Left colon (tissue), 2 donors: ENCODE measurements around the gene BOLA1. TPM values are rescaled to one million over a fixed set of nuclear protein-coding genes. Genes with fewer than 3 reads are reported as not detected.
"Not testable (repeated sequence)": the region's sequence is repeated elsewhere in the genome, so short reads cannot be mapped to it uniquely, and the experiment has no call there.

ENCODE experiments used
- ATAC-seq: fragments of 200-7000 bp; cut with Tn5 transposase; one replicate; pipeline ENCODE4 v1.9.1; 2020; ENCODE audit warnings: mild to moderate bottlenecking, moderate library complexity
- DNase-seq, 2 donors: peaks; one replicate each; pipeline ENCODE4 v3.0.0-alpha.2; 2020
- intact Hi-C, 2 donors: fragments of 100-400 bp; cut with DNase I in 1 of 2; cut with micrococcal nuclease in 1 of 2; formaldehyde crosslinking; loops; one replicate each; pipeline versions ENCODE4 v1.11.2 to v1.14.0; 2022; cut with DNase I, micrococcal nuclease
- total RNA-seq, 2 donors: library from RNA; stranded (reverse); fragmentation: NEBNext Ultra II Directional; extraction: Animal tissue kit (Norgen Biotek cat#: 25700); gene quantifications; one replicate each; pipeline ENCODE4 v1.2.1, GENCODE V29; 2021
- donor health status: DM: no; HTN: no; CAD: no.
- donor health status: DM: yes; HTN: yes; CAD: no.

Gene BOLA1
- total RNA-seq, 2 donors from 2014 or later, result 11.0 to 12.6 TPM

GRCh38 chr1:149925751-149926150, 26.4 kb downstream of the BOLA1 start:
- ATAC-seq (no peak), DNase-seq (no peak)
- intact Hi-C loops, result no loop called here

GRCh38 chr1:149926296-149926695, 26.9 kb downstream of the BOLA1 start:
- intact Hi-C loops, result no loop called here
- ATAC-seq (no peak), DNase-seq (no peak)

GRCh38 chr1:149927056-149927562, 27.7 kb downstream of the BOLA1 start:
- DNase-seq, result no peak
- intact Hi-C loops, result no loop called here
- no peak for ATAC-seq

- ATAC-seq, result peak; percentile 84
- DNase-seq, result peak; percentile 95 to 98
- intact Hi-C loops, result no loop called here
These were observed 28.4 kb downstream of the BOLA1 start, which contains the start of gene SF3B4 for GRCh38 chr1:149927563-149928400. Gene SF3B4 (minus strand): TSS chr1:149927803. CDS start chr1:149927759, 44 bp downstream.

- intact Hi-C loops, result no loop called here
- DNase-seq (no peak), ATAC-seq (no peak)
These were observed 29.0 kb downstream of the BOLA1 start for GRCh38 chr1:149928401-149928724.

- intact Hi-C loops, result no loop called here
- ATAC-seq, result no peak
These were observed 30.5 kb downstream of the BOLA1 start for GRCh38 chr1:149929856-149930255.

GRCh38 chr1:149931212-149931790, 31.9 kb downstream of the BOLA1 start:
- intact Hi-C loops, result no loop called here
- DNase-seq (no peak), ATAC-seq (no peak)

More at GRCh38 chr1:149929856-149930255, 30.5 kb downstream of the BOLA1 start:
- DNase-seq, result no peak

- peak in 1 of 2 donors; percentile 54 for DNase-seq
- intact Hi-C loops, result no loop called here
- ATAC-seq, result peak; percentile 49
These were observed 33.1 kb downstream of the BOLA1 start for GRCh38 chr1:149932474-149932873.

- ATAC-seq, result no peak
- DNase-seq, result no peak
- intact Hi-C loops, result no loop called here
These were observed 33.8 kb downstream of the BOLA1 start for GRCh38 chr1:149933208-149933607.

- intact Hi-C loops, result no loop called here
- DNase-seq, result no peak
- no peak for ATAC-seq
These were observed 35.0 kb downstream of the BOLA1 start for GRCh38 chr1:149934356-149934755.

GRCh38 chr1:149936170-149936991, 37.0 kb downstream of the BOLA1 start, which contains the start of gene MTMR11:
Gene MTMR11 (minus strand): TSS chr1:149936879. CDS start chr1:149936647, 232 bp downstream.
- peak; percentile 67 for ATAC-seq
- peak; percentile 63 to 67 for DNase-seq
- intact Hi-C loops, result no loop called here

- intact Hi-C loops, result no loop called here
- peak; percentile 55 for ATAC-seq
- DNase-seq, result peak; percentile 54 to 77
These were observed 37.8 kb downstream of the BOLA1 start for GRCh38 chr1:149936992-149937705.

- DNase-seq (no peak), ATAC-seq (no peak)
- intact Hi-C loops, result no loop called here
These were observed 38.4 kb downstream of the BOLA1 start for GRCh38 chr1:149937759-149938158.

GRCh38 chr1:149938668-149939003, 39.3 kb downstream of the BOLA1 start:
- intact Hi-C loops, ATAC-seq, DNase-seq: not testable (repeated sequence)

- ATAC-seq, result no peak
- DNase-seq, result no peak
- intact Hi-C loops, result no loop called here
These were observed 41.1 kb downstream of the BOLA1 start for GRCh38 chr1:149940427-149940826.

- ATAC-seq (peak; percentile 32), DNase-seq (peak in 1 of 2 donors; percentile 49)
- intact Hi-C loops, result no loop called here
These were observed 42.8 kb downstream of the BOLA1 start for GRCh38 chr1:149942207-149942606.

- intact Hi-C loops, result no loop called here
These were observed 43.5 kb downstream of the BOLA1 start for GRCh38 chr1:149942885-149943284.

GRCh38 chr1:149945206-149945605, 45.8 kb downstream of the BOLA1 start:
- intact Hi-C loops, result no loop called here
- ATAC-seq (no peak), DNase-seq (no peak)

More at GRCh38 chr1:149942885-149943284, 43.5 kb downstream of the BOLA1 start:
- DNase-seq (no peak), ATAC-seq (peak; percentile 57)

- intact Hi-C loops, result no loop called here
- DNase-seq (no peak), ATAC-seq (no peak)
These were observed 50.5 kb downstream of the BOLA1 start for GRCh38 chr1:149949911-149950310.
